GM11168 (cell line): ENCODE results near the gene ZCCHC7.

Experiments used
- in situ Hi-C: fragments of 300-500 bp; cut with MboI; formaldehyde crosslinking; loops from one replicate; pipeline ENCODE4 v1.12.0; 2022; ENCODE audit warnings: low sequenced_read_pairs; ENCODE audit not compliant: unreplicated experiment

Gene ZCCHC7

DNA sequence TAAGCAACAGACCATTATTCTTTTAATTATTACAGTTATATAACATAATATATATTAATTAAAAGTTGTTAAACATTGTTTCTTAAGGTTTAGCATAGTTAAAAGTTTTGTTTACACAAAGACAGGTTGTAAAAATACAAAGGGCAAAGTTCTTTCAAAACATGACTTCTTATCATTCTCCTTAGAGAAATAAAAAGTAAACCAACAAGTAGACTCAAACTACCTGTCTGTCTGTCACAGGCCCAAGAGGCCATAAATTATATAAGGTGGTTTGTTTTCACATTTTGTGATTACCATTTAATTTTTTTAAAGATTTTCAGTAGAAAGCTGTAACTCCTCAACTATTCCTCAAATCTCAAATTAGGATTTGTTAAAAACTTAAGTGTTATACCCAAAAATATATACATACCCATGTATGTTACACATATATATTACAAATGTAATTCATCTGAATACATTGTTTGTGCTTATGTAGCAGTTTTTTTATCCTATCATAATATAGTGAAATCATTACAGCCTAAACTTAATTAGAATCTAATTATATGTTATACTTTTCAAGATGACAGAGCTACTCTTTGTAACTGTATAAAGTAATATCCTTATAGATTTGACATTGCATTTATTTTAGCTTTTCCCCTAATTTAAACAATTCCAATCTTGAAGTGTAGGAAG lies 208.3 kb downstream of the ZCCHC7 start:
- in situ Hi-C loops = no loop called here

- in situ Hi-C loops = no loop called here
Observed at GRCh38 chr9:37329576-37329975, 209.2 kb downstream of the ZCCHC7 start.

DNA sequence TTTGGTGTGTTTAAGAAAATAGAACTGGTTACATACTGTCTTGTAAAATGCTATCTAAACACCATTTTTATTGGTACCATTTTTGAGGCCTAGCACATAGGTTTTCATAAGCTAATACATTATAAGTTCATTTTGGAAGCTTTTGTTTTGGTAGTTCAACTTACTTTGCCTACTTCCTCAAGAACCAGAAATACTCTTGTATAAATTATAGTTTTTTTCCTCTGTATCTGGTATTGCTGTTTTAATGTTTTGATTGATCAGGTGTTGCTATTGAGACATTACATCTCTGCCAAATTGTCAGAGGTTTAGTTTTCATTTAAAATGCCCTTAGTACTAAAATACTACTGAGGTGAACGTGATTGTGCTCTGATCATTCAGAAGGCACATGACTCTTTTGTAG lies 211.5 kb downstream of the ZCCHC7 start:
- in situ Hi-C loops = no loop called here

DNA sequence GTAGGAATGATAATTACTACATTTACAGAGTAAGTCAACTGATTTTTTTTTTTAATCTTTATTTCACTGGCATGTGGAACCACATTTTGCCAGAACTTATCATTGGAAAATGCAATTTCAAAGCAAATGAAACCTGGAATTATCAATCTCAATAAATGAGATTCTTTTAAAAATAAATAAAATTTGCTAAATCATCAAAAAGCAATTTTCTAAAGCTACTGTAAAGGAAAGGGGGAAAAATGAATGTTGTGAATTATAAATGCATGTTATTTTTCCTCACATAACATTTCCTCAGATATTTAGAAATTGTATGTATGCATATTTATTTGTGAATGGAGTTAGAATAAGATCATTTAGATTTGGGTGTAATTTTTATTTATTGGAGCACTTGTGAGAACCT lies 212.2 kb downstream of the ZCCHC7 start:
- in situ Hi-C loops = no loop called here

DNA sequence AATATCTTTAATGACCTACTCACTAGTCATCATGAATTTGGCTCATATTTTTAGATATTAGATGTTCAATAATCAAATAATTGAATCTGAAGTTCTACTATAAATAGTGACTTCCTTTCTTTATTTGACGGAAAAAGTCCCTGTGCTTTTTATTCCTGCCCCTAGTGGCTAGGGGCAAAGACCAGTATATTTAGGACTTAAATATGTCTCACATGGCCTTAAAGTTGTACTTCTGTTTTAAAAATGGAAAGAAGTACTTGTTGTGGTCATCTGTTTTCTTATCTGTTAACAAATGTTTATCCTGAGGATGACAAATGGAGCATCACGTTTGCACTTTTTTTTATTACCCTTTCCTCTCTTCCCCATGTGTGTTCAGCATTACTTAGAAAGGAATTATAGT lies 212.9 kb downstream of the ZCCHC7 start:
- in situ Hi-C loops = no loop called here

- in situ Hi-C loops = no loop called here
Observed at GRCh38 chr9:37335238-37335637, 214.9 kb downstream of the ZCCHC7 start.

- in situ Hi-C loops = no loop called here
Observed at GRCh38 chr9:37336150-37336549, 215.8 kb downstream of the ZCCHC7 start.

GRCh38 chr9:37337301-37337890 lies 217.0 kb downstream of the ZCCHC7 start:
- in situ Hi-C loops = no loop called here

- in situ Hi-C loops = no loop called here
Observed at GRCh38 chr9:37338218-37338617, 217.8 kb downstream of the ZCCHC7 start.

- in situ Hi-C loops = no loop called here
Observed at GRCh38 chr9:37339923-37340322, 219.5 kb downstream of the ZCCHC7 start.

DNA sequence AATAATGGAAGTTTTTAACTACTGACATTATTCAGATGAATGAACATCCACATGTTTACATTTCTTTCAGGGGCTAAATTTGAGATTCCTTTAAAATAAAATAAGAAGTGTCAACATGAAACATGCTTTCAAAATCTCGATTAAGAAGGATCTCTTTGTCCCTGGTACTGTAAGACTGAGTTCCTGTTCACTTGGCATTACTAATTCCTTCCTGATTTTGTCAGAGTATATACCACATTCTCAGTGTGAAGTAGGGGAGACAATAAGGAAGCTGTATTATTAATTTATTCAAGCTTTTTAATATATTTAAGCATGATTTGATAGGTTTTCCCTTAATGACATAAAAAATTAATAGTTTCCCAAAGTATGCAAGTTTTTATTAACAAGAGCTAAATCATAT lies 220.6 kb downstream of the ZCCHC7 start:
- in situ Hi-C loops = no loop called here

GRCh38 chr9:37341704-37342103 lies 221.3 kb downstream of the ZCCHC7 start:
- in situ Hi-C loops = no loop called here

DNA sequence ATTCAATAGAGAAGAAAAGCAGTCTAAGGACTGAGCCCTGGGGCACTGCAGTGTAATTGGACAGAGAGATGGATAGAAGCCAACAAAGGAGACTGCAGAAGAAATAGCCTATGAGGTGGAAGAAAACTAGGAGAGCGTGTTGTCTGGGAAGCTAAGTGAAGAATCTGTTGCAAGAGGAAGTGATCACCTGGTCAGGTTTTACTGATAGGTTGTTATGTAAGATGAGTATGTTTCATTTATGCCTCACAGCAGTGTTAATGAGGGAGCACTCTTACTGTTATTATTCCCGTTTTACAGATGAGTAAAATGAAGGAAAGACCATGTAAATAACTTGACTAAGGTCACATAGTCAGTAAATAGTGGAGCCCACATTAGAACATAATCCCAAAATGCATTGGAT lies 222.1 kb downstream of the ZCCHC7 start:
- in situ Hi-C loops = no loop called here

DNA sequence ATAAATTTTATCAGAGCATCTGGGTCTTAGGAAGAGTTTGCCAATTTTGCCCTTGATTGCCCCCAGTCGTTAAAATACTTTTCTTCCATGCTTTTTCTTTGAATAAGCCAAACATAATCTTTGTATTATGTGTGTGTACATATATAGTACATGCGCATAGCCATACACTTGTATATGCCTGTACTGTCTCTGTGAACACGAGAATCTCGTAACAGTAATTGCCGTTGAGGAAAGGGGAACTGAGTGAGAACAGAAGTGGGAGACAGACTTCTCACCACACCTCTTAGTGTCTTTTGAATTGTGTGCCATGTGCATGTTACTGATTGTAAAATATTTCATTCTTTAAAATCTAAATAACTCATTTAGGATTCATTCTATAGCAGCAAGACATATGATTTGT lies 222.5 kb downstream of the ZCCHC7 start:
- in situ Hi-C loops = no loop called here

- in situ Hi-C loops = no loop called here
Observed at GRCh38 chr9:37343724-37344123, 223.3 kb downstream of the ZCCHC7 start.

DNA sequence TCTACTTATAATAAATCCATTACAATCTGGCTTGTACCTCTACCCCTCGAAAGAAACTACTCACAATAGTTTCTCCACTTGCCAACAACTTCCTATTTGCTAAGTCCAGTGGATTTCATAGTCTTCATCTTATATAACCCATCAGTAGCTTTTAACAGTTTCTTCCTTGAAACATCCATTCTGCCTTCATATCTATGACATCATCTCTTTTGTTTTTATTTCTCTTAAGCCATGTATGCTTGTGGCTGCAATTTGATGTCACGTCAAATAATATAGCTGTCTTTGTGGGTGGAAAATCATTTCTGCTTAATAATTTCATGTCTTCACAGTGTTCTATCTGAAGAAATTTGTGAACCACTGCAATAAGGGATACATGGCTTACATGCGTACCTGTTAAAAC lies 224.7 kb downstream of the ZCCHC7 start:
- in situ Hi-C loops = no loop called here

DNA sequence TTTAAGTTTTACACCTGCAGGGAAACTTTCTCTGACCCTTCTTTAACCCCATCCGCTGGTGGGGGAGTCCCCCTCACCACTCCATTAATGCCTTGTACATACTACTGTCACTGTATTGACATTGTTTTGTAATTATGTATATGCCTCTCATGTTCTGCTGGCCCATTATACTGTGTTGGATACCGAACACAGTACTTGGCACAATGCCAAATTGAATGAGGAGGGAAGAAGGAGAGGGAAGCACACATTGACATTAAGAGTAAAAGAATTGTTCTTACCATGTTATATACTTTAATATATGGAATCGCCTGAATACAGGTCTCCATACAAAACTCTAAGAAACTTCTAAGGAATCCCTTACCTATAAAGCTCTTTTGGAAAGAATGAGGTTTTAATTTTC lies 228.5 kb downstream of the ZCCHC7 start:
- in situ Hi-C loops = no loop called here

DNA sequence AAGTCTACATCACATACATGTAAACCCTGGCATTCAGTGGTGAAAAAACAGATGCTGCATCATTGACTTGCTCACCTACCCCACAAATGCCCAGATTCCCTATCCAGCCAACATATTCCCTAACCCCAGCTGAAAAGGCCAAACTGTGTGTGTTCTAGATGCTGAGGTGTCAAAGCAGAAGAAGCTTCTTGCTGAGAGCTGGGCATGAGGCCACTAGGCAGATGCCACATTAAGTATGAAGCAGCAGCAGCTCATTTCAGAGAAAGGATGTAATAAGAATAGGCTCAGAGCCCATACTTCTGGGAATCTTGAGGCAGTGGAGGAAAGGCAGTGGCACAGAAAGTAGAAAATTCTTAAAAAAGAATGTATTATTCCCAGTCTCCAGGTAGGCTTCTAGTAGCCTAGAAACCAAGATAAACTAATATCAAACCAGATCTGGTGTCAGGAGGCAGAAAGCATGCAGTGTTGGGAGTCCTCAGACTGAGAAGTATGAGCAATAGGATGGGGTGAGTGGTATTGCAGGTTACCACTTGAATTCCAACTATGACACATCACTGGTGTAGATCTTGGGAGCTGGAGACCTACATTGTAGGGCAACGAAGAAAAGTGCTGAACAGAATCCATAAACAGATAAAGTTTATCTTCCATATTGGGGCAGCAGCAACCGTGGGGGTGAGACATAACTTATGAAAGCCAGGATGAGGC lies 230.3 kb downstream of the ZCCHC7 start:
- in situ Hi-C loops = no loop called here

- in situ Hi-C loops = no loop called here
Observed at GRCh38 chr9:37353791-37354190, 233.4 kb downstream of the ZCCHC7 start.

DNA sequence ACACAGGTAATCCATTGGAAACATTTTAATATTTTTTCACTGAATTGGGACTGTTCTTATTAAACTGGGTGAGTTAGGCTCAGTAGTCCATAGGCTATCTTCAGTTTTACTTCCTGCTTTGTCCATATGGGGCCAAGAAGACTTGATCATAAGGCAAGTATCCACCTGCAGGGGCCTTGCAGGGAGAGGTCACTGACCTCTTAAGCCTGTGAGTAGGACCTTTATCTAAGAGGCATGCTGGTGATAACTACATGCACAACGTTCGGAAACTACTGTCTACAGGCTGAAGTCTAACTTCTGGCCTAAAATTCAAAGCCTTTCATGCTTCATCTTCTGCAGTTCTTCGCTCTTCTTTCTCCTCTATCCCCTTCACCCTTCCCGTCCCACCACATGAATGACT lies 242.1 kb downstream of the ZCCHC7 start:
- in situ Hi-C loops = no loop called here

GRCh38 chr9:37363124-37363523 lies 242.8 kb downstream of the ZCCHC7 start:
- in situ Hi-C loops = no loop called here

- in situ Hi-C loops = no loop called here
Observed at GRCh38 chr9:37364136-37364535, 243.8 kb downstream of the ZCCHC7 start.
